ENCODE measurements around the gene RSPH6A. TPM values are rescaled to one million over a fixed set of nuclear protein-coding genes. Genes with fewer than 3 reads are reported as not detected.
A peak's percentile ranks its signal among the peaks of the same experiment; 100 is the strongest.

The RSPH6A gene
- total and polyA plus RNA-seq, 10 of the 15 experiments (the other 5 are each of a cell fraction or from before 2014, with no cell fraction given), result 0.03 to 0.41 (median 0.22) TPM; not detected in 4

- TF ChIP-seq ESRRA (IDR thresholded peaks at IDR 0.05; ENCODE audit: low read length), result no peak
- no peak for TF ChIP-seq STAT1 (conservative IDR thresholded peaks at IDR 0.05)
- no peak for TF ChIP-seq CBX5 (IDR thresholded peaks at IDR 0.05; ENCODE audit: low read depth)
- no peak for TF ChIP-seq SIX5 (IDR thresholded peaks at IDR 0.05; ENCODE audit: low read depth, low read length, severe bottlenecking)
- TF ChIP-seq FOXM1 (IDR thresholded peaks at IDR 0.05; ENCODE audit: low read depth, low read length), result no peak
- TF ChIP-seq, protein P1, sequence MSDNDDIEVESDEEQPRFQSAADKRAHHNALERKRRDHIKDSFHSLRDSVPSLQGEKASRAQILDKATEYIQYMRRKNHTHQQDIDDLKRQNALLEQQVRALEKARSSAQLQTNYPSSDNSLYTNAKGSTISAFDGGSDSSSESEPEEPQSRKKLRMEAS (IDR thresholded peaks at IDR 0.05; ENCODE audit: low read depth, low read length), result peak; percentile 17; the same call in 1 of the 2 replicates
- TF ChIP-seq NFXL1 (IDR thresholded peaks at IDR 0.05; ENCODE audit: borderline replicate concordance), result no peak
- TF ChIP-seq NR2F1 (conservative IDR thresholded peaks at IDR 0.05), result peak; percentile 75
- no peak for TF ChIP-seq TCF7 (IDR thresholded peaks at IDR 0.05; ENCODE audit: borderline replicate concordance)
- TF ChIP-seq RELB (IDR thresholded peaks at IDR 0.05; ENCODE audit: low read depth), result 0 out of 2 replicates have a peak, but pooled peaks have one; percentile 16
- no peak for TF ChIP-seq RELA (IDR thresholded peaks at IDR 0.05; ENCODE audit: borderline replicate concordance, partially characterized antibody)
- no peak for TF ChIP-seq POU2F2 (IDR thresholded peaks at IDR 0.05; ENCODE audit: borderline replicate concordance, low read depth, low read length)
- no peak for TF ChIP-seq MTA3 (IDR thresholded peaks at IDR 0.05; ENCODE audit: borderline replicate concordance, low read length)
- TF ChIP-seq SMAD1 (IDR thresholded peaks at IDR 0.05; ENCODE audit: low read depth, partially characterized antibody), result no peak
- no peak for TF ChIP-seq ZSCAN29 (IDR thresholded peaks at IDR 0.05)
- TF ChIP-seq KAT2A (conservative IDR thresholded peaks at IDR 0.05; ENCODE audit: control insufficient read depth, low read depth, low read length), result no peak
- peak; percentile 95 for TF ChIP-seq NFYB (IDR thresholded peaks at IDR 0.05; ENCODE audit: insufficient read depth, low read depth, low read length)
- no peak; the same call in 1 of the 2 replicates for TF ChIP-seq PML (IDR thresholded peaks at IDR 0.05; ENCODE audit: low read length)
- TF ChIP-seq ZNF622 (IDR thresholded peaks at IDR 0.05), result no peak
- no peak for TF ChIP-seq YBX1 (IDR thresholded peaks at IDR 0.05)
- TF ChIP-seq, protein P2, sequence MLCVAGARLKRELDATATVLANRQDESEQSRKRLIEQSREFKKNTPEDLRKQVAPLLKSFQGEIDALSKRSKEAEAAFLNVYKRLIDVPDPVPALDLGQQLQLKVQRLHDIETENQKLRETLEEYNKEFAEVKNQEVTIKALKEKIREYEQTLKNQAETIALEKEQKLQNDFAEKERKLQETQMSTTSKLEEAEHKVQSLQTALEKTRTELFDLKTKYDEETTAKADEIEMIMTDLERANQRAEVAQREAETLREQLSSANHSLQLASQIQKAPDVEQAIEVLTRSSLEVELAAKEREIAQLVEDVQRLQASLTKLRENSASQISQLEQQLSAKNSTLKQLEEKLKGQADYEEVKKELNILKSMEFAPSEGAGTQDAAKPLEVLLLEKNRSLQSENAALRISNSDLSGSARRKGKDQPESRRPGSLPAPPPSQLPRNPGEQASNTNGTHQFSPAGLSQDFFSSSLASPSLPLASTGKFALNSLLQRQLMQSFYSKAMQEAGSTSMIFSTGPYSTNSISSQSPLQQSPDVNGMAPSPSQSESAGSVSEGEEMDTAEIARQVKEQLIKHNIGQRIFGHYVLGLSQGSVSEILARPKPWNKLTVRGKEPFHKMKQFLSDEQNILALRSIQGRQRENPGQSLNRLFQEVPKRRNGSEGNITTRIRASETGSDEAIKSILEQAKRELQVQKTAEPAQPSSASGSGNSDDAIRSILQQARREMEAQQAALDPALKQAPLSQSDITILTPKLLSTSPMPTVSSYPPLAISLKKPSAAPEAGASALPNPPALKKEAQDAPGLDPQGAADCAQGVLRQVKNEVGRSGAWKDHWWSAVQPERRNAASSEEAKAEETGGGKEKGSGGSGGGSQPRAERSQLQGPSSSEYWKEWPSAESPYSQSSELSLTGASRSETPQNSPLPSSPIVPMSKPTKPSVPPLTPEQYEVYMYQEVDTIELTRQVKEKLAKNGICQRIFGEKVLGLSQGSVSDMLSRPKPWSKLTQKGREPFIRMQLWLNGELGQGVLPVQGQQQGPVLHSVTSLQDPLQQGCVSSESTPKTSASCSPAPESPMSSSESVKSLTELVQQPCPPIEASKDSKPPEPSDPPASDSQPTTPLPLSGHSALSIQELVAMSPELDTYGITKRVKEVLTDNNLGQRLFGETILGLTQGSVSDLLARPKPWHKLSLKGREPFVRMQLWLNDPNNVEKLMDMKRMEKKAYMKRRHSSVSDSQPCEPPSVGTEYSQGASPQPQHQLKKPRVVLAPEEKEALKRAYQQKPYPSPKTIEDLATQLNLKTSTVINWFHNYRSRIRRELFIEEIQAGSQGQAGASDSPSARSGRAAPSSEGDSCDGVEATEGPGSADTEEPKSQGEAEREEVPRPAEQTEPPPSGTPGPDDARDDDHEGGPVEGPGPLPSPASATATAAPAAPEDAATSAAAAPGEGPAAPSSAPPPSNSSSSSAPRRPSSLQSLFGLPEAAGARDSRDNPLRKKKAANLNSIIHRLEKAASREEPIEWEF (IDR thresholded peaks at IDR 0.05; ENCODE audit: insufficient replicate concordance, low read depth, low read length), result no peak
- no peak for TF ChIP-seq NRF1 (conservative IDR thresholded peaks at IDR 0.05; ENCODE audit: low read depth, low read length)
- no peak; the same call in 1 of the 2 replicates for TF ChIP-seq NFYA (IDR thresholded peaks at IDR 0.05; ENCODE audit: borderline replicate concordance, low read depth, low read length)
- TF ChIP-seq EP300 (IDR thresholded peaks at IDR 0.05; ENCODE audit: borderline replicate concordance in 1 of 2, control insufficient read depth in 1 of 2, low read depth in 2 of 2, low read length in 2 of 2), result no peak
These were observed 44.7 kb downstream of the RSPH6A start (continued) for GRCh38 chr19:45770192-45771101.
